ENCODE results near the gene LYRM1. TPM values are rescaled to one million over a fixed set of nuclear protein-coding genes. Genes with fewer than 3 reads are reported as not detected.

LYRM1 gene
- total and polyA plus RNA-seq, 12 donors: 37.4 to 69.4 (median 53.4) TPM

- Histone ChIP-seq H3K9me3 (no peaks in the 10 kb centered on the region), H3K4me1 (peaks cover 25 to 83% (median 78%) of the 10 kb centered on the region in 9 donors), H3K27ac (peak overlapping the region in 8 of 10 donors; percentile 45 to 80 (median 65)), H3K27me3 (no peaks in the 10 kb centered on the region), H3K4me3 (no peak overlapping the region), H3K36me3 (peaks cover 0 to 9% (median 0%) of the 10 kb centered on the region in 9 donors)
- intact Hi-C loops (cut with DNase I): loop anchor here in 3 of 10 donors (5.0 kb wide), 1 partner anchor 36 kb away; the partner anchor contains the start of genes DCUN1D3 (in 3 of the 3) and LYRM1 (in 3 of the 3)
- WGBS, 2 donors: 49 to 67% methylated on average over 3 of the region's 3 CpGs
- DNase-seq (no peak), ATAC-seq (peak in 3 of 8 donors; percentile 42 to 76 (median 55))
- no peak for TF ChIP-seq CTCF (IDR thresholded peaks at IDR 0.05)
Observed at GRCh38 chr16:20866801-20867200, 33.8 kb upstream of the LYRM1 start.

GRCh38 chr16:20867585-20867984 lies 33.0 kb upstream of the LYRM1 start:
- no peak for TF ChIP-seq CTCF (IDR thresholded peaks at IDR 0.05)
- H3K27ac ChIP-seq: peak overlapping the region in 8 of 10 donors; percentile 8 to 80 (median 65)
- H3K27me3 ChIP-seq: no peaks in the 10 kb centered on the region
- 64 to 76% methylated on average over 2 of the region's 2 CpGs for WGBS, 2 donors
- DNase-seq (no peak), ATAC-seq (peak in 1 of 8 donors; percentile 2)
- H3K4me1 ChIP-seq: peaks cover 25 to 84% (median 74%) of the 10 kb centered on the region in 9 donors
- H3K9me3 ChIP-seq: no peaks in the 10 kb centered on the region
- H3K4me3 ChIP-seq: no peak overlapping the region
- intact Hi-C loops (cut with DNase I): loop anchor here in 3 of 10 donors (5.0 kb wide), 1 partner anchor 35 kb away; the partner anchor contains the start of genes DCUN1D3 (in 3 of the 3) and LYRM1 (in 3 of the 3)
- peaks cover 0 to under 1% (median 0%) of the 10 kb centered on the region in 9 donors for H3K36me3 ChIP-seq

- TF ChIP-seq CTCF (IDR thresholded peaks at IDR 0.05): no peak
- Histone ChIP-seq H3K9me3 (no peaks in the 10 kb centered on the region), H3K36me3 (no peaks in the 10 kb centered on the region), H3K4me3 (no peak overlapping the region), H3K4me1 (peaks cover 25 to 97% (median 80%) of the 10 kb centered on the region in 9 donors), H3K27me3 (no peaks in the 10 kb centered on the region), H3K27ac (peak overlapping the region in 9 of 10 donors; percentile 33 to 71 (median 50))
- WGBS, 2 donors: 0 to 7% methylated on average over 3 of the region's 3 CpGs
- intact Hi-C loops (cut with DNase I): loop anchor here in 3 of 10 donors (5.0 kb wide), 1 partner anchor 33 kb away; the partner anchor contains the start of genes DCUN1D3 (in 3 of the 3) and LYRM1 (in 3 of the 3)
- DNase-seq (peak; percentile 86 to 92), ATAC-seq (peak; percentile 90 to 96 (median 94))
Observed at GRCh38 chr16:20868890-20869289, 31.7 kb upstream of the LYRM1 start.

GRCh38 chr16:20870122-20870820 lies 30.3 kb upstream of the LYRM1 start:
- intact Hi-C loops (cut with DNase I): no loop called here
- DNase-seq: no peak
- Histone ChIP-seq H3K4me3 (no peak overlapping the region), H3K36me3 (no peaks in the 10 kb centered on the region), H3K27me3 (no peaks in the 10 kb centered on the region), H3K9me3 (no peaks in the 10 kb centered on the region), H3K27ac (peak overlapping the region; percentile 3 to 71 (median 46)), H3K4me1 (peaks cover 28 to 100% (median 89%) of the 10 kb centered on the region in 9 donors)
- ATAC-seq: no peak
- no peak for TF ChIP-seq CTCF (IDR thresholded peaks at IDR 0.05)
- 46 to 64% methylated on average over 2 of the region's 2 CpGs for WGBS, 2 donors

All from heart right ventricle (tissue), 16 donors.